ENCODE data around the gene ITGAD.

Gene ITGAD

DNA sequence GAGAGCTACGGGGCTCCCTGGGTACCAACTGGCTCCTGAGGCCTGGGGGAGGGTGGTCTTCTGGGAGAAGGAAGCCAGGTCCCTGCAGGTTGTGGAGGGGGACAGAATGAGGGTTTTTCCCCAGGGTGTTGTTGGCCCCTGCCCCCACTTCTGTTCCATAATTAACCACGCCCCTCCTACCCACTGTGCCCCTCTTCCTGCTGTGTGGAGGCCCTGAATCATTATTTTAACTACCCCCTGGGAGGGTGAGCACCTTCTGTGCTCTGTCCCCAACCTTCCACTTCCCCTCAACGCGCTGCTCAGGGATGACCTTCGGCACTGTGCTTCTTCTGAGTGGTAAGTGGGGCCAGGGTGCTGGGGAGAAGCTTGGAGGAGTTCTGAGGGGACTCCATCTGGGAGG lies at the start of gene ITGAD:
Gene ITGAD (plus strand): TSS at position 280 of the 400 bp plus-strand sequence. CDS start 26 bp downstream, at position 306.
- no peak for DNase-seq (ENCODE audit: low read depth)

- no peak for DNase-seq (ENCODE audit: low read depth)
Measured at GRCh38 chr16:31344712-31345111, 48.4 kb upstream of the ITGAD start.

- no peak for DNase-seq (ENCODE audit: low read depth)
Measured at GRCh38 chr16:31347445-31347844, 45.7 kb upstream of the ITGAD start.

GRCh38 chr16:31348579-31348978 lies 44.6 kb upstream of the ITGAD start:
- DNase-seq (ENCODE audit: low read depth) = no peak

DNA sequence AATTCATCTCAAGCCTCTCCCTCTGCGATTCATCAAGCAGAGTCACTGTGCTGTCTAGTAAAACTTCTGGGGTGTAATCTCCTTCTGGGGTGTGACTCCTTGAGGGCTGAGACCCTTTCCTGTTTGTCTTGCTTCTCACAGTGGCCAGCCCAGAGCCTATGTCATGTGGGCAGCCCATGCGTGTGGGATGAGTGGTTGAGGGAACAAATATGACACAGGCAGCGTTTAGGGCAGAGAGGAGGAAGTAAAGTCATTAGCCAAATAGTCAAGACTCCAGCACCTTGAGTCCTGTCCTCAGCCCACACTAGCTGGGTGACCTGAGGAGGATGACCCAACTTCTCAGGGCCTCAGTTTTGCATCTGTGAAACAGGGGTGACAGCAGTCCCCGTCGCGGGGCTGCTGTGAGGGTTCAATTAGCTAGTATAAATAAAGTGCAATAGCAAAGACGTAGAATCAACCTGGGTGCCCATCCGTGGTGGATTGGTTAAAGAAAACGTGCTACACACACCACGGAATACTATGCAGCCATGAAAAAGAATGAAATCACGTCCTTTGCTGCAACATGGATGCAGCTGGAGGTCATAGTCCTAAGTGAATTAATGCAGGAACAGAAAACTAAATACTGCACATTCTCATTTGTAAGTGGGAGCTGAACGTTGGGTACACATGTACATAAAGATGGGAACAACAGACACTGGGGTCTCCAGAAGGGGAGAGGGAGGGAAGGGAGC lies 42.7 kb upstream of the ITGAD start:
- no peak for DNase-seq (ENCODE audit: low read depth)

- no peak for DNase-seq (ENCODE audit: low read depth)
Measured at GRCh38 chr16:31351246-31351941, 41.7 kb upstream of the ITGAD start.

GRCh38 chr16:31351942-31352325 lies 41.2 kb upstream of the ITGAD start:
- peak; percentile 32 for DNase-seq (ENCODE audit: low read depth)

GRCh38 chr16:31352376-31353115 lies 40.6 kb upstream of the ITGAD start:
- DNase-seq (ENCODE audit: low read depth) = no peak

- peak; percentile 65 for DNase-seq (ENCODE audit: low read depth)
Measured at GRCh38 chr16:31354394-31355291, 38.5 kb upstream of the ITGAD start, which contains the start of gene ITGAX. Gene ITGAX, plus strand, starts transcription at chr16:31355176. Its CDS starts 79 bp downstream, at chr16:31355255.

DNA sequence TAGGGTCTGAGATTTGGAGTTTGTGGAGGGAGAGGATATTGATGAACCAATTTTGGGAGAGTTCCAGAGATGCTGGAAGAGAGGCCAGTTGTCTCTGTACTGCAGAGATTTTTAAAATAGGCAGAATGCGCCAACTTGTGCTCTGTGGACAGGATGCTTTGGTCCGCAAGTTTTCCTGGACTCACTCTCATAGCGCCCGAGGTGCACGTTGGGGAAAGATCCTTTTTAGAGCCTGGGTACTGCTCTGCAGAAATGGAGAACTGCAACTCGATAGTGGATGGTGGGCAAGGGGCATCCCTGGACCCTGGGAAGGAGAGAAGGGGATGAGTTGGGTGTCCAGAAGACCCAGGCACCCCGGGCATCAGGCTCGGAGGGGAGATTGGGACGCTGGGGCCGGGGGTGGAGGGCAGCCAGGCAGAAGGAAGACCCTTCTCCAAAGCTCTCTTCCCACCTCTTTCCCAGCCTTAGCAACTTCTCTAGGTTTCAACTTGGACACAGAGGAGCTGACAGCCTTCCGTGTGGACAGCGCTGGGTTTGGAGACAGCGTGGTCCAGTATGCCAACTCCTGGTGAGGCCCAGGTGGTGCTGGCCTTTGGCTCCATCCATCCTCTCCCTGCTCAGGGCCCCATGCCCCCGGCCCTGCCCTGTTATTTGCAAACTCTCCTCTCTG lies 37.6 kb upstream of the ITGAD start:
- no peak for DNase-seq (ENCODE audit: low read depth)

GRCh38 chr16:31356566-31357323 lies 36.4 kb upstream of the ITGAD start:
- DNase-seq (ENCODE audit: low read depth) = peak; percentile 4

DNA sequence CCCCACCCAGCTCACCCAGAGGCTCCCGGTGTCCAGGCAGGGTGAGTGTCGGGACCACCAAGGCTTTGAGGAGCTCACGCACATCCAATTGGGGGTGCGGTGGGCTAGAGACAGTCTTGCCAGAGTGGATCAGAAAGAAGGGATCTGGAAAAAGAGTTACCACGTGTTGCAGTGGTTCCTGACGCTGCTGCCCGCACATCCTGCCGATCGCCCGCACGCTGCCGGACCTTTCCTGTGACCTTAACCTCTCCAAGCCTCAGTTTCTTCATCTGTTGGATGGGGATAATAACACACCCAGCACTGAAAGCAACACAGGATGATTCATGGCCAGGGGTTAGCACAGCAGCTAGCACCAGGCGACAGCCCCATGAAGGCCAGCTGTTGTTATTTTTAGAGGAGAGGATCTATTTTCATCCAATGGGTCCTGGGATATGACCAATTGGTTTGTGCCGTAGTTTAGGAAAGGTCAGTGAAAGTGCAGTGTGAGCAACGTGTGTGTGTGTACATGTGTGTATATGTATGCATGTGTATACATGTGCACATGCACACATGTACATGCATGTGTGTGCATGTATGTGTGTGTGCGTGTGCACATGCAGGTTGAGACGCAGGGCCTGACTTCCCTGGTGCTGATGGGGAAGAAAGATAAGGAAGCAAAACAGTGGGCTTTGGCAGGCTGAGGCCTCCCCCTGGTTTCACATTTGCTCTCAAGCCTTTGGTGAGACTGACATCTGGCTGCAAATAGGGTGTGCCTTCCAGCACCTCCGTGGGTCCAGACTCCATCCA lies 35.6 kb upstream of the ITGAD start:
- DNase-seq (ENCODE audit: low read depth) = no peak

- no peak for DNase-seq (ENCODE audit: low read depth)
Measured at GRCh38 chr16:31360251-31360650, 32.9 kb upstream of the ITGAD start.

DNA sequence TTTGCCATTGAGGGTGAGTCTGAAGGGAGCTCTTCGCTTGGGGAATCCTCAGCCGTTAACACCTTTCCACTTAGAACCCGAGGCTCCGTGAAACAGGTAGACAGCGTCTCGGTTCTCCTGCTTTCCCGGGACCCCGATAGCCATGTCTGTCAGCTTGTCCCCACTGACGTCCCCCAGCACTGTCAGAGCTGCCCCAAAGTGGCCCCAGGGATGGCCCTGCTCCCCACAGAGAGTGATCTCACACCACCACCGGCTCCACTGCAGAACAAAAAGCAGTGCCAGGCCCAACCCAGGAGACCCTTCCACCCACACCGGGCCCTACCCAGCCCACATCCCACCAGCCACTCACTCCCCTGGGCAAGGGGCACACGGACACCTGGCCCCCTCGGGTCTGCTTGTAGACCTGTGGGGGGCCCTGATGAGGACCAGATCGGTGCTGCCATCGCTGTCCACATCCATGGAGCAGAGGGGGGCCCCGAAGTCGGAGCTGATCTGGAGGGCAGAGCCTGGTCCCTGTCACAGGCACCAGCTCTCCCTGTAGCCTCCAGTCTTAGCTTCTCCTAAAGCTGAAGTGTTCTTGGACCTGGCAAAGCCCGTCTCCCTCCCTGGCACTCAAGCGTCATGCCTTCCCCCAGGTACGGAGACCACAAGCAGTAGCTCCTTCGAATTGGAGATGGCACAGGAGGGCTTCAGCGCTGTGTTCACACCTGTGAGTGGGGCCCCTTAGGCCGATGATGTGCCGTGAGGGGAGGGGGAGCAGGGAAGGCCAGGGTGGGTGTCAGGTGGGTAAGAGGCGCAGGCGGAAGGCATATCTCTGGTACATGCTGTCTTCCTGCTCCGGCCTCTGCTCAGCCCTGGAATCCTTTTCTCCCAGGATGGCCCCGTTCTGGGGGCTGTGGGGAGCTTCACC lies 31.7 kb upstream of the ITGAD start:
- DNase-seq (ENCODE audit: low read depth) = no peak

DNA sequence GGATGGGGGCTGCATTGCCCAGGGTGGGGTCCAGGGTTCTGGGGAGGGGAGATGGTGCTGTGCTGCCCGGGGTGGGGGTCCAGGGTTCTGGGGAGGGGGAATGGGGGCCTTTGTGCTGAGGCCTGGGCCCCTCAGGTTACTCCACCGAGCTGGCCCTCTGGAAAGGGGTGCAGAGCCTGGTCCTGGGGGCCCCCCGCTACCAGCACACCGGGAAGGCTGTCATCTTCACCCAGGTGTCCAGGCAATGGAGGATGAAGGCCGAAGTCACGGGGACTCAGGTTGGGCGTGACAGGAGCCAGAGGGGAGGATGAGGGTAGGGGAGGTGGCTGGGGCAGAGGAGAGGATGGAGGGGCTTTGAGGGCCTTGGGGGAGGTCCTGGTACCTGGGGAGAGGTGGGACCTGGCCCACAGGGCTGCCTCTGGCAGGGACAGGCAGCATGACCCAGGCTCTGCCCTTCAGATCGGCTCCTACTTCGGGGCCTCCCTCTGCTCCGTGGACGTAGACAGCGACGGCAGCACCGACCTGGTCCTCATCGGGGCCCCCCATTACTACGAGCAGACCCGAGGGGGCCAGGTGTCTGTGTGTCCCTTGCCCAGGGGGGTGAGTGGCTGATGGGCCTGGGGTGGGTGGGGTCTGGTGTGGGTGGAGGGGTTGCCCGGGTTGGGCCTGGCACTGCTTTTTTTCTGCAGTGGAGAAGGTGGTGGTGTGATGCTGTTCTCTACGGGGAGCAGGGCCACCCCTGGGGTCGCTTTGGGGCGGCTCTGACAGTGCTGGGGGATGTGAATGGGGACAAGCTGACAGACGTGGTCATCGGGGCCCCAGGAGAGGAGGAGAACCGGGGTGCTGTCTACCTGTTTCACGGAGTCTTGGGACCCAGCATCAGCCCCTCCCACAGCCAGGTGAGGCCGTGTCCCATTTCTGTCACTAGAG lies 30.4 kb upstream of the ITGAD start:
- DNase-seq (ENCODE audit: low read depth) = no peak

- no peak for DNase-seq (ENCODE audit: low read depth)
Measured at GRCh38 chr16:31363721-31364120, 29.4 kb upstream of the ITGAD start.

- no peak for DNase-seq (ENCODE audit: low read depth)
Measured at GRCh38 chr16:31364421-31364820, 28.7 kb upstream of the ITGAD start.

Measured in ELR (cell line).